C4-2B (cell line): ENCODE measurements around the gene DLG2.

Experiments used
- CTCF ChIP-seq: fragments of 450-650 bp; conservative IDR thresholded peaks from 2 replicates; pipeline ENCODE4 v1.5.1; 2017; ENCODE audit warnings: mild to moderate bottlenecking
- ZFX ChIP-seq: fragments of 450-650 bp; IDR thresholded peaks from 2 replicates; pipeline ENCODE4 v1.6.1; 2017

- TF ChIP-seq CTCF (no peak), ZFX (no peak)
Measured at GRCh38 chr11:85115798-85116197, 511.3 kb downstream of the DLG2 start.
